Activated naive CD8-positive, alpha-beta T cell (primary cell): ENCODE measurements around the gene PBXIP1.

ENCODE experiments used
- H3K27ac Mint-ChIP-seq: one replicate; pipeline ENCODE4 v1.8.0; 2021; ENCODE audit warnings: mixed read lengths
- H3K27me3 Mint-ChIP-seq: one replicate; pipeline ENCODE4 v1.8.0; 2021; ENCODE audit warnings: mixed read lengths
- H3K36me3 Mint-ChIP-seq: one replicate; pipeline ENCODE4 v1.8.0; 2021; ENCODE audit warnings: mixed read lengths
- H3K4me1 Mint-ChIP-seq: one replicate; pipeline ENCODE4 v1.8.0; 2021; ENCODE audit warnings: low read depth, mixed read lengths
- H3K4me3 Mint-ChIP-seq: one replicate; pipeline ENCODE4 v1.8.0; 2021; ENCODE audit warnings: mild to moderate bottlenecking, mixed read lengths
- H3K9me3 Mint-ChIP-seq: one replicate; pipeline ENCODE4 v1.8.0; 2021; ENCODE audit warnings: low read depth, mixed read lengths

The PBXIP1 gene

DNA sequence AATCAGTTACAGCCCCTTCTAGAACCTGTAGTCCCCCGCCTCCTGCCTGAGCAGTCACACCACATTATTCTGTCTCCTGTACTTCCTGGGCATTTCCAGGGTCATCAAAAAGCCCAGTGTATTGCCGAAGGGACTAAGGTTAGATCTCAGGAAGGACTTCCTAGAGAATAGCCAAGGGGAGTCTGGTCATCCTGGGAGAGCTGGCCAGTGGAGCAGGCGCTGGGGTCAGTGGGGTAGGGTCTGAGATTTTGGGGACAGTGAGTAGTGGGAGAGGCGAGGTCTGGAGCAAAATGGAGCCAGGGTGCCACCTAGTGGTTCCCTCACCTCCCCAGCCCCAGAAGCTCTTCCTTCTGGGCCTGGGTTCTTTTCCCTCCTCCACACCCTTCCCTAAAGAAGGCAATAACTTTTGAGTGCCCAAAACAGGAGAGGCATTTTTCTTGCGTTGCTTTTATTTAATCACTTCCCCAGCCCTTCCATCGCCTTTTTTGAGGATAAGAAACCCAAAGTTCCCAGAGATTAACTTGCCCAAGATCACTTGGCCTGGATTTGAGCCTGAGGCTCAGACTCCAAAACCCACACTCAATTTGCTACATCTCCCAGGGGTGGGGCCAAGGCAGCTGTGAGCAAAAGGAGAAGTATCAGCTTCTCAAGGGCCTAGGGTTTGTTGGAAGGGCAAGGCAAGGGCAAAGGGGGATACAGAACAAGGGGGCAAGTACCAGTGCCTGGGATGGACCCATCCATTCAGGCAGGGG is 12.1 kb downstream of the PBXIP1 start:
- H3K4me3 Mint-ChIP-seq = no peak overlapping the region
- no peaks in the 10 kb centered on the region for H3K9me3 Mint-ChIP-seq
- H3K27me3 Mint-ChIP-seq = no peaks in the 10 kb centered on the region
- peak overlapping the region; percentile 64 for H3K27ac Mint-ChIP-seq
- peaks cover 51% of the 10 kb centered on the region for H3K4me1 Mint-ChIP-seq
- peaks cover 2% of the 10 kb centered on the region for H3K36me3 Mint-ChIP-seq

- Mint-ChIP-seq H3K27me3 (no peaks in the 10 kb centered on the region), H3K27ac (peak overlapping the region; percentile 83), H3K36me3 (no peaks in the 10 kb centered on the region), H3K4me1 (peaks cover 57% of the 10 kb centered on the region), H3K4me3 (no peak overlapping the region), H3K9me3 (no peaks in the 10 kb centered on the region)
Observed at GRCh38 chr1:154941333-154942013, 14.4 kb downstream of the PBXIP1 start.

- no peaks in the 10 kb centered on the region for H3K27me3 Mint-ChIP-seq
- H3K4me1 Mint-ChIP-seq = peaks cover 61% of the 10 kb centered on the region
- H3K36me3 Mint-ChIP-seq = no peaks in the 10 kb centered on the region
- no peaks in the 10 kb centered on the region for H3K9me3 Mint-ChIP-seq
- H3K4me3 Mint-ChIP-seq = no peak overlapping the region
- H3K27ac Mint-ChIP-seq = peak overlapping the region; percentile 28
Observed at GRCh38 chr1:154940651-154941194, 15.2 kb downstream of the PBXIP1 start.

DNA sequence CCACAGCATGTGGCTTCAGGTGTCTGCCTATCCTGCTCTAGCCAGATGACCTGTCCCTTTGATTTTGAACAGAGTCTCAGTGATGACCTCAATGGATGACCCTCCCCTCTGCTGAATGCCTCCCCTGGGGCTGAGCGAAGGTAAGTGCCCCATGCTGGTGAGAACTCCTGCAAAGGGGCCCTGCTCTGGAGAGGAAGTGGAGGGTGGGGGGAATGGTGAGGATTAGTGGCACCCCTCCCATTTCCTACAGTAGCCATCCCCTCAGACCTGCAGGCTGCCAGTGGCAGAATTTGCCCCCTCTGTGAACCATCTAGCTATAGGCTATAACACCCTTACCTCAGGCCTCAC is 15.7 kb downstream of the PBXIP1 start:
- Mint-ChIP-seq H3K27ac (no peak overlapping the region), H3K9me3 (no peaks in the 10 kb centered on the region), H3K27me3 (no peaks in the 10 kb centered on the region), H3K36me3 (no peaks in the 10 kb centered on the region), H3K4me3 (no peak overlapping the region), H3K4me1 (peaks cover 67% of the 10 kb centered on the region)

GRCh38 chr1:154938604-154939399 is 17.1 kb downstream of the PBXIP1 start:
- no peaks in the 10 kb centered on the region for H3K27me3 Mint-ChIP-seq
- H3K4me1 Mint-ChIP-seq = peaks cover 67% of the 10 kb centered on the region
- no peaks in the 10 kb centered on the region for H3K36me3 Mint-ChIP-seq
- no peaks in the 10 kb centered on the region for H3K9me3 Mint-ChIP-seq
- peak overlapping the region; percentile 70 for H3K27ac Mint-ChIP-seq
- peak overlapping the region; percentile 53 for H3K4me3 Mint-ChIP-seq

DNA sequence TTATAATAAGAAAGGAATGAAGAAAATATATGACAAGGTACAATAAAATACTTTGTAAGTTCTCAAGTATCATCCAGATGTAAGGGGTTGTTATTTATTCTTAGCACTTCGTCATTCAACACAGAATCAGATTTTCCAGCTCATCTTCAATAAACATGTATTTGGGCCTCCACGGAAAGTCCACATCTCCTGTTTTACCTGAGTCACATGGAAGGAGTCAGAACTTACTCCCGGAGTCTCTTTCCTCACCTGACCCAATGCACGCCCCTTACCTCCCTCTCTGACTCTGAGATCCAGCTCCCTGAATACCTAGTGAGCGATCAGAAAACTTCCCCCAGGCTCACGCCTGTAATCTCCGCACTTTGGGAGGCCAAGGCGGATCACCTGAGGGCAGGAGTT is 17.9 kb downstream of the PBXIP1 start:
- peak overlapping the region; percentile 95 for H3K4me3 Mint-ChIP-seq
- peak overlapping the region; percentile 98 for H3K27ac Mint-ChIP-seq
- H3K4me1 Mint-ChIP-seq = peaks cover 61% of the 10 kb centered on the region
- no peaks in the 10 kb centered on the region for H3K36me3 Mint-ChIP-seq
- H3K9me3 Mint-ChIP-seq = no peaks in the 10 kb centered on the region
- no peaks in the 10 kb centered on the region for H3K27me3 Mint-ChIP-seq

DNA sequence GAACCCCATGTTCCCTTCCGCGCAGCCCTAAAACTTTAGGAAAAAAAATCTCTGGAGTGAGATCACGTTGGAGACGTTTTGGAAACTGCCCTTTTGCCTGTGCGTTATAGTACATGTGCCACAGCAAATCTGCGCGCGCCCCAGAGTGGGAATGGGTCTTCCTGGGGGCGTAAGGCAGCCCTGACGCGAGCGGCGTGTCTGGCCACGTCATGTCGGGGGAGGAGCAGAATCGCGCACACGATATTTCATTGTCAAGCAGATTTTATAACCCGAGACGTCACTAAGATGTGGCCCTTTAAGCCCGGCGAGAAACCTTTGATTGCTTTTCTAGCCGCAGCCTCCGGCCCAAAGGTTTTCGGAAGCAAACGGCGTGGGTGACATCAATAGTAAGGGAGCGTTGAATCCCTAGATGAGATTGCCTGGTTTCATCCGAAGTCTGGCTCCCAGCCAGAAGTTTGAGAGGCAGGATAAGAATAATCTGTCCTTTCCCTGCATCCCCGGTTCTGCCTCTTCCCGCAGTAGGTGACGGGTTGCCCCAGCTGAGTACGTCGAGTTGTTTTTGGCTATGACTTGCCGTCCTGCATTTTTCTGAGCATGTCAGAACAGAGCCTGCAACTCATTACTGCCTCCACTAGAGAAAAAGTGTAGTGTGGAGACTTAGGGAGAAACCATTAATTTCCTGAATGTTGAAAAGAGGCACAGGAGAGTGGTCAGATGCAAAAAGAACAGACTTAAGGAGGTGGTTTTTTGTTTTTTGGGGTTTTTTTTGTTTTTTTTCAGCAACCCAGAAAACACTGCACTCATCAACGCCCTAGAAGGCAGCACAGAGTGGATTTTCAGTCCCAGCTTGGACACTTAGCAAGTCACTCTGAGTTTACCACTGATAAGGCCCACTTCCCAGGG is 18.6 kb downstream of the PBXIP1 start:
- Mint-ChIP-seq H3K4me1 (peaks cover 54% of the 10 kb centered on the region), H3K27me3 (no peaks in the 10 kb centered on the region), H3K36me3 (no peaks in the 10 kb centered on the region), H3K4me3 (peak overlapping the region; percentile 95), H3K9me3 (no peaks in the 10 kb centered on the region), H3K27ac (peak overlapping the region; percentile 98)

DNA sequence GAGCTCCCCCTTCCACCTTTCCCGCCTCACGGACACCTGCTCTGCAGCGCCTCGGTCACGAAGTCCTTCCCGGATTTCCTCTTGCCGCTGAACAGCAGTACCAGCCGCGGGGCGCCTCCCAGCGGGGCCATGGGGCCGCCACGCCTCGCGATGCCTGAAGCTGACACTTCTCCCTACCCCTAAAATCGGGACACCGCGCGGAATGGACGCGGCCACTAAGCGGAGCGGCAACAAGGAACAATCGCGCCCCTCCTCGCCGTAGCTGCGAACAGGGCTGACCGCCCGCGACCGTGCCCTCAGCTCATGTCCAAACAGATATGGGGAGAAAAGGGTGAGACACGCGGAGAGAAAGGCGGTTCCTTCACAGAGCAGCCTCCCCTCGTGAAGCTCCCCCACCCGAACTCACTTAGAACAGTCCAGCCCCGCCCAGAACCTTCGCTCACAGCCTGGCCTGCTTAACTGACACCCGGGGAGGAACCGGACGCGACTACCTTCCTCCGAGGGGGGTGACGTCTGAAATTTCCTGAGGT is 19.3 kb downstream of the PBXIP1 start, which contains the start of gene PMVK:
Gene PMVK (minus strand): TSS at position 165 of the 530 bp plus-strand sequence. CDS start 34 bp downstream, at position 131.
- no peaks in the 10 kb centered on the region for H3K9me3 Mint-ChIP-seq
- no peaks in the 10 kb centered on the region for H3K36me3 Mint-ChIP-seq
- no peaks in the 10 kb centered on the region for H3K27me3 Mint-ChIP-seq
- peak within 1 kb of the TSS; percentile 95 for H3K4me3 Mint-ChIP-seq
- peaks cover 49% of the 10 kb centered on the region for H3K4me1 Mint-ChIP-seq
- H3K27ac Mint-ChIP-seq = peak within 1 kb of the TSS; percentile 98

DNA sequence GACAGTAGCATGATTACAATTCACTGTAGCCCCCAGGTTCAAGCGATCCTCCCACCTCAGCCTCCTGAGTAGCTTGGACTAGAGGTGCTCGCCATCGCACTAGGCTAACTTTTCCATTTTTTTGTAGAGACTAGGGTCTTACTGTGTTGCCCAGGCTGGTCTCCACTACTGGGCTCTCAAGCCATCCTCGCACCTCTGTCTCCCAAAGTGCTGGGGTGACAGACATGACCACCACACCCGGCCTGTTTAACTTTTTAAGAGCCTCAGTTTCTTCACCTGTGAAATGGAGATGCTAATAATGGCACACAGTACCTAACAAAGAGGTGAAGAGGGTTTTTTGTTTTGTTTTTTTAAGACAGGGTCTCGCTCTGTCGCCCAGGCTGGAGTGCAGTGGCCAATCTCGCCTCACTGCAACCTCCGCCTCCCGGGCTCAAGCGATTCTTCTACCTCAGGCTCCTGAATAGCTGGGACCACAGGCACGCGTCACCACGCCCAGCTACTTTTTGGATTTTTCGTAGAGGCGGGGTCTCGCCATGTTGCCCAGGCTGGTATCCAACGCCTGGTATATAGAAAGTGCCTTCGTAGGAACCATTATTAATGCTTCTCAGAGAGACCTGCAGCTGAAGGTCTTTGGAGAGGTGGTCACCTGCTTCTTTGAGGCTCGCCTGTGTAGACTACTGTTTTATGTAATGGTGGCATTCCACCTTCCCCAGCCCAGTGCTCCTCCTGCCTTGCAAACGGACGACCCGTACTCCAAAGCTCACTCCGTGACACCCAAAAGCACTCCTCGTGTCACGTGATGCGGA is 19.9 kb downstream of the PBXIP1 start:
- peak overlapping the region; percentile 95 for H3K4me3 Mint-ChIP-seq
- H3K36me3 Mint-ChIP-seq = no peaks in the 10 kb centered on the region
- peaks cover 45% of the 10 kb centered on the region for H3K4me1 Mint-ChIP-seq

GRCh38 chr1:154934358-154934948 is 21.4 kb downstream of the PBXIP1 start:
- Mint-ChIP-seq H3K4me3 (no peak overlapping the region), H3K27me3 (no peaks in the 10 kb centered on the region), H3K27ac (no peak overlapping the region), H3K36me3 (no peaks in the 10 kb centered on the region), H3K4me1 (peaks cover 34% of the 10 kb centered on the region), H3K9me3 (no peaks in the 10 kb centered on the region)

More for the DNA sequence above, 19.9 kb downstream of the PBXIP1 start:
- Mint-ChIP-seq H3K27ac (peak overlapping the region; percentile 98), H3K9me3 (no peaks in the 10 kb centered on the region), H3K27me3 (no peaks in the 10 kb centered on the region)

DNA sequence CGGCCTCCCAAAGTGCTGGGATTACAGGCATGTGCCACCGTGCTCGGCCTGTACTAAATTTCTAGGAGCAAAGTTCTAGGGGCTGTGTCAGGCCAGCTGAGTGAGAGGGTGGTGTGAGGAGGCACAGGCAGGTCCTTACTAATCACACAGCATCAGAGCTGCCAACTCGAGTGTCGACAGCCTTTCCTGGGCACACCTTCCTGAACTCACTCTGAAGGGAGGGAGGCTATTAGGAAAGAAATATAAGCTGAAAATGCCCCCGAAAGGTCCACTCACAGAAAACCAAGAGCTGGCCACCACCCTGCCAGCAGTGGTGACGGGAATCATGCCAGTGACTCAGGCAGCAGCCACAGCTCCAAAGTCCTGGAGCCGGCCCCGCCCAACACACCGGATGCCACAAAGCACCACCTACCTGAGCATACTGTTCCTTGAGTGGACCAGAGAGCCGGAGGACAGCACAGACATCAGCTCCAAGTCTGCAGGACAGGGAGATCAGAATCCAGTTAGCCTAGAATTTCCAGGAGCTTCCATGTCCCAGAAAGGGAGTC is 23.9 kb downstream of the PBXIP1 start:
- Mint-ChIP-seq H3K9me3 (no peaks in the 10 kb centered on the region), H3K4me1 (peaks cover 19% of the 10 kb centered on the region), H3K4me3 (no peak overlapping the region), H3K27me3 (no peaks in the 10 kb centered on the region), H3K36me3 (peaks cover 7% of the 10 kb centered on the region), H3K27ac (no peak overlapping the region)

- Mint-ChIP-seq H3K27me3 (no peaks in the 10 kb centered on the region), H3K4me1 (no peaks in the 10 kb centered on the region), H3K4me3 (no peak overlapping the region), H3K9me3 (no peaks in the 10 kb centered on the region), H3K27ac (no peak overlapping the region), H3K36me3 (peaks cover 12% of the 10 kb centered on the region)
Observed at GRCh38 chr1:154926201-154926600, 29.7 kb downstream of the PBXIP1 start.
